NCI-H1417 (cell line): ENCODE results near the gene SCG3.
A peak's percentile ranks its signal among the peaks of the same experiment; 100 is the strongest.
"Not testable (repeated sequence)": the region's sequence is repeated elsewhere in the genome, so short reads cannot be mapped to it uniquely, and the experiment has no call there.

ENCODE experiments used
- DNase-seq, 3 experiments: peaks; one replicate each; lab custom pipeline; 2025; lab: John Stamatoyannopoulos, UW

Gene SCG3

GRCh38 chr15:51681303-51681963, at the start of gene SCG3:
TSS of gene SCG3 (plus strand) at chr15:51681503. CDS start at chr15:51681756, 253 bp downstream.
- DNase-seq, result peak; percentile 80 to 91 (median 82)

GRCh38 chr15:51634591-51635198, 46.6 kb upstream of the SCG3 start:
- no peak for DNase-seq

- no peak for DNase-seq
These were observed 39.7 kb upstream of the SCG3 start for GRCh38 chr15:51641490-51642130.

GRCh38 chr15:51642696-51643095, 38.6 kb upstream of the SCG3 start:
- no peak for DNase-seq

- no peak for DNase-seq
These were observed 34.2 kb upstream of the SCG3 start for GRCh38 chr15:51647128-51647562.

GRCh38 chr15:51648101-51648500, 33.2 kb upstream of the SCG3 start:
- not testable (repeated sequence) for DNase-seq

- not testable (repeated sequence) for DNase-seq
These were observed 32.7 kb upstream of the SCG3 start for GRCh38 chr15:51648643-51649042.

- DNase-seq, result peak; percentile 53 to 83 (median 70)
These were observed 31.4 kb upstream of the SCG3 start for GRCh38 chr15:51649659-51650521.

- DNase-seq, result no peak
These were observed 29.1 kb upstream of the SCG3 start for GRCh38 chr15:51652084-51652668.

GRCh38 chr15:51655401-51656057, 25.8 kb upstream of the SCG3 start:
- not testable (repeated sequence) for DNase-seq

- no peak for DNase-seq
These were observed 22.6 kb upstream of the SCG3 start for GRCh38 chr15:51658664-51659063.

- DNase-seq, result no peak
These were observed 20.2 kb upstream of the SCG3 start for GRCh38 chr15:51661072-51661471.

GRCh38 chr15:51667478-51667877, 13.8 kb upstream of the SCG3 start:
- DNase-seq, result no peak

GRCh38 chr15:51668446-51668845, 12.9 kb upstream of the SCG3 start:
- DNase-seq, result no peak

GRCh38 chr15:51669381-51669780, 11.9 kb upstream of the SCG3 start:
- DNase-seq, result no peak

- DNase-seq, result peak in 1 of 3 experiments; percentile 43
These were observed 9.1 kb upstream of the SCG3 start for GRCh38 chr15:51672155-51672687.

- DNase-seq, result no peak
These were observed 8.1 kb upstream of the SCG3 start for GRCh38 chr15:51672913-51673857.

GRCh38 chr15:51675234-51675633, 6.1 kb upstream of the SCG3 start:
- DNase-seq, result no peak

- DNase-seq, result no peak
These were observed 4.3 kb upstream of the SCG3 start for GRCh38 chr15:51677021-51677420.

GRCh38 chr15:51677452-51677851, 3.9 kb upstream of the SCG3 start:
- DNase-seq, result no peak
